Stomach (tissue), 4 donors: Measurements from ENCODE around the gene RASD1.

Experiments
- CTCF ChIP-seq, 7 experiments: fragments of 450-650 bp in 4 of 7; fragments of 200-600 bp in 3 of 7; sonication (generic) in 3 of 7; IDR thresholded peaks; one replicate each; pipeline ENCODE4 v1.5.1; 2016 to 2019; ENCODE audit warnings: antibody characterized with exemption in 7 of 7, control low read depth in 2 of 7, mild to moderate bottlenecking in 1 of 7
- EP300 ChIP-seq: sonication (generic); formaldehyde crosslinking; IDR thresholded peaks from one replicate; pipeline ENCODE4 v1.6.1; 2017; ENCODE audit warnings: antibody characterized with exemption
- POLR2A ChIP-seq, 4 donors: fragments of 450-650 bp; IDR thresholded peaks; one replicate each; pipeline ENCODE4 v1.6.1; 2016; ENCODE audit warnings: antibody characterized with exemption in 4 of 4, control low read depth in 2 of 4, mild to moderate bottlenecking in 1 of 4, moderate library complexity in 1 of 4
- POLR2AphosphoS5 ChIP-seq, 3 donors: sonication (generic); formaldehyde crosslinking; IDR thresholded peaks; one replicate each; pipeline ENCODE4 v1.6.1; 2016; ENCODE audit warnings: antibody characterized with exemption in 3 of 3

- TF ChIP-seq POLR2A (IDR thresholded peaks at IDR 0.05) (no peak), CTCF (IDR thresholded peaks at IDR 0.05) (no peak), POLR2AphosphoS5 (IDR thresholded peaks at IDR 0.05) (no peak), EP300 (no peak)
These were observed 41.0 kb downstream of the RASD1 start for GRCh38 chr17:17455173-17455572.
